ENCODE results near the gene USP31. TPM values are rescaled to one million over a fixed set of nuclear protein-coding genes. Genes with fewer than 3 reads are reported as not detected.

USP31 gene
- total RNA-seq, 1 experiment from 2014 or later = 17.4 TPM

GRCh38 chr16:23141033-23141432 is 8.2 kb downstream of the USP31 start (continued):
- TF ChIP-seq HMGA2 (CRISPR knock-in tag; IDR thresholded peaks at IDR 0.05) = no peak
- no peak for TF ChIP-seq ZNF281 (CRISPR knock-in tag; IDR thresholded peaks at IDR 0.05)
- no peak for TF ChIP-seq ATF3 (CRISPR knock-in tag; conservative IDR thresholded peaks at IDR 0.05)
- no peak for TF ChIP-seq GABPB1 (CRISPR knock-in tag; IDR thresholded peaks at IDR 0.05)
- no peak for TF ChIP-seq ESRRA (CRISPR knock-in tag; IDR thresholded peaks at IDR 0.05; ENCODE audit: borderline replicate concordance)

GRCh38 chr16:23140107-23140506 is 9.1 kb downstream of the USP31 start:
- CTCF ChIA-PET = no interaction called here
- DNase-seq (ENCODE audit: low spot score) (no peak), ATAC-seq (no peak)
- TF ChIP-seq ZSCAN18 (CRISPR knock-in tag; IDR thresholded peaks at IDR 0.05) = no peak
- no peak for TF ChIP-seq STAT6 (CRISPR knock-in tag; conservative IDR thresholded peaks at IDR 0.05; ENCODE audit: low read depth)
- TF ChIP-seq ZNF317 (CRISPR knock-in tag; IDR thresholded peaks at IDR 0.05; ENCODE audit: borderline replicate concordance, low read depth) = no peak
- TF ChIP-seq GABPB1 (CRISPR knock-in tag; IDR thresholded peaks at IDR 0.05) = no peak
- no peak for TF ChIP-seq EMX1 (CRISPR knock-in tag; IDR thresholded peaks at IDR 0.05)
- no peak for TF ChIP-seq KAT7 (CRISPR knock-in tag; IDR thresholded peaks at IDR 0.05; ENCODE audit: borderline replicate concordance)
- TF ChIP-seq USF2 (CRISPR knock-in tag; IDR thresholded peaks at IDR 0.05) = no peak
- no peak for TF ChIP-seq RELA (CRISPR knock-in tag; IDR thresholded peaks at IDR 0.05; ENCODE audit: borderline replicate concordance)
- TF ChIP-seq NR3C1 (CRISPR knock-in tag; conservative IDR thresholded peaks at IDR 0.05; ENCODE audit: low read depth) = no peak
- TF ChIP-seq NR2C2 (CRISPR knock-in tag; IDR thresholded peaks at IDR 0.05) = no peak
- H3K4me1 Mint-ChIP-seq = peaks cover 31% of the 10 kb centered on the region
- H3K4me3 Mint-ChIP-seq = no peak overlapping the region
- peaks cover 9% of the 10 kb centered on the region for H3K9me3 Mint-ChIP-seq
- no peak overlapping the region for H3K27ac Mint-ChIP-seq
- H3K27me3 Mint-ChIP-seq (ENCODE audit: low read depth) = no peaks in the 10 kb centered on the region
- H3K36me3 Mint-ChIP-seq = peaks cover 6% of the 10 kb centered on the region; the same call in 1 of the 2 replicates
- POLR2A ChIA-PET = no interaction called here

- Mint-ChIP-seq H3K36me3 (peaks cover 6% of the 10 kb centered on the region; the same call in 1 of the 2 replicates), H3K27ac (no peak overlapping the region), H3K4me3 (no peak overlapping the region), H3K4me1 (peaks cover 25% of the 10 kb centered on the region), H3K9me3 (peaks cover 10% of the 10 kb centered on the region), H3K27me3 (ENCODE audit: low read depth) (no peaks in the 10 kb centered on the region)
- ChIA-PET POLR2A (interaction anchor here (0.6 kb wide), 1 partner anchor 249 kb away, joined by 5 read pairs; no protein-coding TSS in a partner anchor), CTCF (interaction anchor here (1.5 kb wide), 1 partner anchor 298 kb away, joined by 3 read pairs; no protein-coding TSS in a partner anchor)
- no peak for DNase-seq (ENCODE audit: low spot score)
- TF ChIP-seq ZNF512 (CRISPR knock-in tag; IDR thresholded peaks at IDR 0.05; ENCODE audit: borderline replicate concordance) = no peak
- TF ChIP-seq TCF7 (CRISPR knock-in tag; IDR thresholded peaks at IDR 0.05; ENCODE audit: low read depth) = no peak
- TF ChIP-seq GABPB1 (CRISPR knock-in tag; IDR thresholded peaks at IDR 0.05) = no peak
- ATAC-seq = no peak
These were observed 11.4 kb downstream of the USP31 start for GRCh38 chr16:23137818-23138217.

All from WTC11 (cell line).